Measurements from ENCODE around the gene HINT1. TPM values are rescaled to one million over a fixed set of nuclear protein-coding genes. Genes with fewer than 3 reads are reported as not detected.

Gene HINT1
- total RNA-seq, 1 donor from 2014 or later = 180 TPM

DNA sequence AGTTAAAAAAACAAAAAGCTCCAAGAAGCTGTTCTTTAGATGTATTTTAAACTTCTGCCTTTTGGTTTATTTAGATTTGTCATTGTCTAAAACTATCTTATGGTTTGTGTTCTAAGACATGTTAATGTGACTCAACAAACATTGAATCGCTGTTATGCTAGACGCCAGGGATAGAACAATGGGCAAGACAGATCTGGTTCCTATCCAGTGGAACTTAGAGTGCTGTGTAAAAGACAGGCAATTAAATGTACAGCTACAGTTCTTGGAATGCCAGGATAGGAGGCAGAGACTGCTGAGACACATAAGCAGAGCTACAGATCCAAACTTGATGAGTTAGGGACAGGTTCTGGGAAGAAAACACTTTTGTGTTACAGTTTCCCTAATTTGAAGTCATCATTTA is 28.1 kb upstream of the HINT1 start:
- Mint-ChIP-seq H3K27me3 (ENCODE audit: unreplicated experiment) (no peaks in the 10 kb centered on the region), H3K4me1 (ENCODE audit: low read depth, unreplicated experiment) (no peaks in the 10 kb centered on the region), H3K36me3 (ENCODE audit: unreplicated experiment) (no peaks in the 10 kb centered on the region), H3K4me3 (ENCODE audit: unreplicated experiment) (no peak overlapping the region), H3K9me3 (ENCODE audit: unreplicated experiment) (no peaks in the 10 kb centered on the region), H3K27ac (ENCODE audit: unreplicated experiment) (peak overlapping the region; percentile 20)
- no peak for DNase-seq
- TF ChIP-seq, protein P1, sequence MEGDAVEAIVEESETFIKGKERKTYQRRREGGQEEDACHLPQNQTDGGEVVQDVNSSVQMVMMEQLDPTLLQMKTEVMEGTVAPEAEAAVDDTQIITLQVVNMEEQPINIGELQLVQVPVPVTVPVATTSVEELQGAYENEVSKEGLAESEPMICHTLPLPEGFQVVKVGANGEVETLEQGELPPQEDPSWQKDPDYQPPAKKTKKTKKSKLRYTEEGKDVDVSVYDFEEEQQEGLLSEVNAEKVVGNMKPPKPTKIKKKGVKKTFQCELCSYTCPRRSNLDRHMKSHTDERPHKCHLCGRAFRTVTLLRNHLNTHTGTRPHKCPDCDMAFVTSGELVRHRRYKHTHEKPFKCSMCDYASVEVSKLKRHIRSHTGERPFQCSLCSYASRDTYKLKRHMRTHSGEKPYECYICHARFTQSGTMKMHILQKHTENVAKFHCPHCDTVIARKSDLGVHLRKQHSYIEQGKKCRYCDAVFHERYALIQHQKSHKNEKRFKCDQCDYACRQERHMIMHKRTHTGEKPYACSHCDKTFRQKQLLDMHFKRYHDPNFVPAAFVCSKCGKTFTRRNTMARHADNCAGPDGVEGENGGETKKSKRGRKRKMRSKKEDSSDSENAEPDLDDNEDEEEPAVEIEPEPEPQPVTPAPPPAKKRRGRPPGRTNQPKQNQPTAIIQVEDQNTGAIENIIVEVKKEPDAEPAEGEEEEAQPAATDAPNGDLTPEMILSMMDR (IDR thresholded peaks at IDR 0.05; ENCODE audit: partially characterized antibody, unreplicated experiment) = no peak

DNA sequence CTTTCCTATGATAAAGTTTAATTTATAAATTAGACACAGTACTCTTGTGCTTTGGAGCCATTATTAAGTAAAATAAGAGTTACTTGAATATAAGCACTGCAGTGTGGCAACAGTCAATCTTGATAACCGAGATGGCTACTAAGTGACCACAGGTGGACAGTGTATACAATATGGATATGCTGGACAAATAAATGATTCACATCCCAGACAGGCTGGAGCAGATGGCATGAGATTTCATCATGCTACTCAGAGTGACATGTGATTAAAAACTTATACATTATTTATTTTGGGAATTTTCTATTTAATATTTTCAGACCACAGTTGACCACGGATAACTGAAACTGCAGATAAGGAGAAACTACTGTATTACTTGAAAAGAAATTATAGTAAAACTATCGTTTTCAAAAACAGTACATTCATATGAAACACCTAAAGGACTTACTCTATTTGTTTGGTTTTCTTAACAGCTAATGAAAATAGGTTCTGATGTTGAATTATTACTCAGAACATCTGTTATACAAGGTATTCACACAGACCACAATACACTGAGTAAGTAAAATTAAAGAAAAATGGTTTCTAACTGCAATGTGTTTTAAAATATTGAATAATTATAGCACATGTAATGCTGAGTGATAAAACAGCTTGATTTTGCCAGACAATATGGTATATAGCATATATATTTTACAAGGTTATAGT is 21.7 kb upstream of the HINT1 start:
- H3K9me3 Mint-ChIP-seq (ENCODE audit: unreplicated experiment) = no peaks in the 10 kb centered on the region
- H3K27ac Mint-ChIP-seq (ENCODE audit: unreplicated experiment) = peak overlapping the region; percentile 12
- no peak for DNase-seq
- no peaks in the 10 kb centered on the region for H3K4me1 Mint-ChIP-seq (ENCODE audit: low read depth, unreplicated experiment)
- H3K27me3 Mint-ChIP-seq (ENCODE audit: unreplicated experiment) = no peaks in the 10 kb centered on the region
- no peaks in the 10 kb centered on the region for H3K36me3 Mint-ChIP-seq (ENCODE audit: unreplicated experiment)
- TF ChIP-seq, protein P1 (IDR thresholded peaks at IDR 0.05; ENCODE audit: partially characterized antibody, unreplicated experiment) = no peak
- no peak overlapping the region for H3K4me3 Mint-ChIP-seq (ENCODE audit: unreplicated experiment)

DNA sequence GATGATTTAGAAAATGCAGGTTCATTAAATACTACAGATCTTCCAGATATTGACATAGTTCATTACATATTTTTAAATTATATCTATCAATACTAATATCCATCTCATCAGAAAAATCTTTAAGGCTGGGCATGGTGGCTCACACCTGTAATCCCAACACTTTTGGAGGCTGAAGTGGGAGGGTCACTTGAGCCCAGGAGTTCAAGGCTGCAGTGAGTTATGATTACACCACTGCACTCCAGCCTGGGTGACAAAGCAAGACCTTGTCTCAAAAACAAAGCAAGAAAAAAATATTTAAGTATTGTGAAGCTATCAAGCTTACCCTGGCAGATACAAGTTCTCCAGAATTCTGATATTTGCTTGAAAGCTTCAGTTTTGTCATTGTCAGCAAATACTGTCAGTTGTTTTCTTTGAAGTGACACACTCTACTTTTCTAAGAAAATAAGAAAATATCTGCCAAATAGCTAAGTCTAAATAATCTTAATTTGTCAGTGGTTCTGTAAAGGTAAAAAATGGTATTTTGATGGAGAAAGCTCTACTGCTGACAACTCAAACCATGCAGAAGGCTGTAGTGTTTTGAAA is 20.6 kb upstream of the HINT1 start:
- no peaks in the 10 kb centered on the region for H3K36me3 Mint-ChIP-seq (ENCODE audit: unreplicated experiment)
- no peaks in the 10 kb centered on the region for H3K4me1 Mint-ChIP-seq (ENCODE audit: low read depth, unreplicated experiment)
- TF ChIP-seq, protein P1 (IDR thresholded peaks at IDR 0.05; ENCODE audit: partially characterized antibody, unreplicated experiment) = no peak
- H3K27ac Mint-ChIP-seq (ENCODE audit: unreplicated experiment) = no peak overlapping the region
- no peaks in the 10 kb centered on the region for H3K9me3 Mint-ChIP-seq (ENCODE audit: unreplicated experiment)
- no peaks in the 10 kb centered on the region for H3K27me3 Mint-ChIP-seq (ENCODE audit: unreplicated experiment)
- H3K4me3 Mint-ChIP-seq (ENCODE audit: unreplicated experiment) = no peak overlapping the region
- no peak for DNase-seq

DNA sequence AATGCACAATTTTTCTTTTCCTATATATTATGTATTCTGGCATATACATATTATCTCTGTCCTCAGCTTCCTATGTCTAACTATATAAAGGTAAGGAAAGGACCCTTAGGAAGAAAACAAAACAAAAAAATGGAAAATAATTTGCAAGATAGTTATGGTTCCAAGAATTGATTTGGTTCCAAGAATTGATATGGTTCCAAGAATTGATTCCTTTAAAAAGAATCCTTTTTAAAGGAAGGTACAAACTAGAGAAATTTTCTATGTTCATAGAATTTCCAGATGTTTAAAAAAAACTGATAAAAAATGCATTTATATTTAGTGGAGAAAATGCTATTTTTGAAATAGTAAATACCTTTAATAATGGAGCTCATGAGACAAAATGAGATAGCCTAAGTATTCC is 17.8 kb upstream of the HINT1 start:
- H3K27ac Mint-ChIP-seq (ENCODE audit: unreplicated experiment) = no peak overlapping the region
- H3K27me3 Mint-ChIP-seq (ENCODE audit: unreplicated experiment) = no peaks in the 10 kb centered on the region
- H3K4me1 Mint-ChIP-seq (ENCODE audit: low read depth, unreplicated experiment) = no peaks in the 10 kb centered on the region
- no peak overlapping the region for H3K4me3 Mint-ChIP-seq (ENCODE audit: unreplicated experiment)
- no peaks in the 10 kb centered on the region for H3K9me3 Mint-ChIP-seq (ENCODE audit: unreplicated experiment)
- TF ChIP-seq, protein P1 (IDR thresholded peaks at IDR 0.05; ENCODE audit: partially characterized antibody, unreplicated experiment) = no peak
- H3K36me3 Mint-ChIP-seq (ENCODE audit: unreplicated experiment) = no peaks in the 10 kb centered on the region
- no peak for DNase-seq

DNA sequence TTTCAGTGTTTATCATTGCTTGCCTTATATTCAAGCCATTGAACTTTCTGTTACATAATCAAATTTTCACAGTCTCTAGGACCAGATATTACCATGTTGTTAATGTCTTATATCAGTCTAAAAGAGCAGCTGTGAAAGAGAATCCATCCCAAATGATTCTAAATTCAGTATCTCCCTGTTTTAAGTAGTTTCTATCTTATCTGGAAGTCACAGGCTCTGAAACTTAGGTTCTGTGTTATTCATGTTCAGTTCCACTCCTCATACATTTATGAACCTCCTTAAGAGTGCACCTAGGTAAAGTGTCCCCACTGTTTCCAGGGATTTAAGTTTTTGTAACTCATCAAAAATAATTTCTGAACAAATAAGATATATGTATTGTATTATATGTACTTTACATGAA is 15.4 kb upstream of the HINT1 start:
- no peaks in the 10 kb centered on the region for H3K36me3 Mint-ChIP-seq (ENCODE audit: unreplicated experiment)
- H3K27me3 Mint-ChIP-seq (ENCODE audit: unreplicated experiment) = no peaks in the 10 kb centered on the region
- TF ChIP-seq, protein P1 (IDR thresholded peaks at IDR 0.05; ENCODE audit: partially characterized antibody, unreplicated experiment) = no peak
- H3K9me3 Mint-ChIP-seq (ENCODE audit: unreplicated experiment) = no peaks in the 10 kb centered on the region
- no peak overlapping the region for H3K27ac Mint-ChIP-seq (ENCODE audit: unreplicated experiment)
- DNase-seq = no peak
- H3K4me3 Mint-ChIP-seq (ENCODE audit: unreplicated experiment) = no peak overlapping the region
- H3K4me1 Mint-ChIP-seq (ENCODE audit: low read depth, unreplicated experiment) = no peaks in the 10 kb centered on the region
